Gastroesophageal sphincter (tissue), 4 donors: ENCODE results near the gene DEFB129. TPM values are rescaled to one million over a fixed set of nuclear protein-coding genes. Genes with fewer than 3 reads are reported as not detected.

Experiments used
- ATAC-seq: fragments of 150-250 bp; one replicate; pipeline ENCODE4 v1.9.1; 2016; ENCODE audit warnings: mild to moderate bottlenecking, moderate library complexity
- H3K27ac ChIP-seq, 4 donors: fragments of 200-600 bp; sonication (generic) in 3 of 4; 1 replicate in 3 of 4; 2 replicates in 1 of 4; pipeline ENCODE4 v1.5.1; 2016 to 2019
- H3K27me3 ChIP-seq: fragments of 200-600 bp; sonication (generic); one replicate; pipeline ENCODE4 v1.5.1; 2019
- H3K36me3 ChIP-seq, 2 donors: fragments of 200-600 bp; sonication (generic); one replicate each; pipeline ENCODE4 v1.5.1; 2019; ENCODE audit warnings: control low read depth in 1 of 2
- H3K4me1 ChIP-seq, 3 donors: fragments of 200-600 bp; sonication (generic); 1 replicate in 2 of 3; 2 replicates in 1 of 3; pipeline ENCODE4 v1.5.1; 2016 to 2019; ENCODE audit warnings: control low read depth in 2 of 3
- H3K4me3 ChIP-seq, 2 donors: fragments of 200-600 bp; sonication (generic); one replicate each; pipeline ENCODE4 v1.5.1; 2019; ENCODE audit warnings: mild to moderate bottlenecking in 1 of 2, moderate library complexity in 1 of 2
- H3K9me3 ChIP-seq, 3 donors: fragments of 200-600 bp; sonication (generic); one replicate each; pipeline ENCODE4 v1.5.1; 2017 to 2019; ENCODE audit warnings: control low read depth in 2 of 3
- CTCF ChIP-seq, 4 experiments: fragments of 200-600 bp in 2 of 4; fragments of 450-650 bp in 2 of 4; sonication (generic) in 1 of 4; IDR thresholded peaks; one replicate each; pipeline ENCODE4 v1.5.1; 2017 to 2019; ENCODE audit warnings: antibody characterized with exemption in 4 of 4, mild to moderate bottlenecking in 2 of 4, moderate library complexity in 2 of 4
- EP300 ChIP-seq: sonication (generic); formaldehyde crosslinking; IDR thresholded peaks from one replicate; pipeline ENCODE4 v1.6.1; 2017; ENCODE audit warnings: antibody characterized with exemption, mild to moderate bottlenecking
- POLR2A ChIP-seq, 2 donors: fragments of 450-650 bp; IDR thresholded peaks; one replicate each; pipeline ENCODE4 v1.6.1; 2017; ENCODE audit warnings: antibody characterized with exemption in 2 of 2, mild to moderate bottlenecking in 2 of 2, moderate library complexity in 1 of 2
- POLR2AphosphoS5 ChIP-seq: sonication (generic); formaldehyde crosslinking; IDR thresholded peaks from one replicate; pipeline ENCODE4 v1.6.1; 2017; ENCODE audit warnings: antibody characterized with exemption
- WGBS, 2 donors: methylation state at CpG; one replicate each; pipeline ENCODE4 v1.1.5; 2018; ENCODE audit warnings: low coverage in 1 of 2; 5-methylcytosine and 5-hydroxymethylcytosine counted together
- total RNA-seq, 4 donors: library from RNA; depleted of rRNA; stranded (reverse); fragments of >200 nt; gene quantifications; one replicate each; pipeline ENCODE4 v1.1.0, GENCODE V29; 2016

Gene DEFB129
- total RNA-seq, 4 donors from 2014 or later: not detected

DNA sequence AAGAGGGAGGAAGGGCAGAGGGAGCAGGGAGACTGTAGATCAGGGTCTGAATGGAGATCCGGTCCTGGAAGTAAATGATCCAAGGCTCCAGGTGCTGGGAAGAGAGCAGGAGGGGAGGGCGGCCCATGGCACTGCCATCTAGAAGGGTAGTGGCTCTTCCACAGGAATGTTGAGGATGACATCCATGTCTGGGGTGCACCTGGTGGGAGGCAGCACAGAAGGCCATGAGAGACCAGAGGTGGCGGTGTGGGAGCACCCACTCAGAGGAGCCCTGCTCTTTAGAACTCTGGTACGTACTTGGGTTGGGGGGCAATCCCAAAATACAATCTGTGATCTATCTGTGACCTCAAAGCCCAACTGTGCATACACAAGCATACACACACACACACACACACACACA lies 44.0 kb downstream of the DEFB129 start:
- Histone ChIP-seq H3K27ac (no peak overlapping the region), H3K4me3 (no peak overlapping the region), H3K27me3 (no peaks in the 10 kb centered on the region), H3K36me3 (peaks cover 0 to 14% of the 10 kb centered on the region in 2 donors), H3K4me1 (peaks cover 0 to 12% (median 0%) of the 10 kb centered on the region in 3 donors), H3K9me3 (no peaks in the 10 kb centered on the region)
- no peak for ATAC-seq
- TF ChIP-seq EP300: no peak
- no peak for TF ChIP-seq POLR2A (IDR thresholded peaks at IDR 0.05)
- TF ChIP-seq CTCF (IDR thresholded peaks at IDR 0.05): no peak
- TF ChIP-seq POLR2AphosphoS5: no peak
- WGBS, 2 donors: 92% methylated on average over 3 of the region's 4 CpGs; no CpG with 5 or more reads in 1 of the 2 donors

- H3K27ac ChIP-seq: no peak overlapping the region
- no peaks in the 10 kb centered on the region for H3K27me3 ChIP-seq
- TF ChIP-seq EP300 (no peak), CTCF (IDR thresholded peaks at IDR 0.05) (no peak), POLR2A (IDR thresholded peaks at IDR 0.05) (no peak), POLR2AphosphoS5 (no peak)
- H3K4me1 ChIP-seq: peaks cover 0 to 8% (median 0%) of the 10 kb centered on the region in 3 donors
- ATAC-seq: no peak
- H3K4me3 ChIP-seq: no peak overlapping the region
- no peaks in the 10 kb centered on the region for H3K9me3 ChIP-seq
- peaks cover 0 to 19% of the 10 kb centered on the region in 2 donors for H3K36me3 ChIP-seq
Observed at GRCh38 chr20:271528-271927, 44.5 kb downstream of the DEFB129 start.

DNA sequence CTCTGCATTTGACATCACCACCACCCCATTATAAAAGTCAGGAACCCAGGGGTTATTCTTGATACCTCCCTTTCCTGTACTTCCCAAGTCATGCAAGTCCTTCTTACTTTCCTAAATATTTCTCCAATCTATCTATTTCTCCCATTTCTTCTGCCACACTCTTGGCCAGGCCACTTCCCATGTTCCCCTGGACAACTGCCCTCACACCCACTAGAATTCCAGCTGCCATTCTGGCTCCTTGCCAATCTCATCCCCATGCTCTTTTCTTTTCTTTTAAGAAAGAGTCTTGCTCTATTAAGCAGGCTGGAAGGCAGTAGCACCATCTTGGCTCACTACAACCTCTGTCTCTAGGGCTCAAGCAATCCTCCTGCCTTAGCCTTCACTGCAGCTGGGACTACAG lies 45.7 kb downstream of the DEFB129 start:
- no peak for TF ChIP-seq POLR2AphosphoS5
- no peak for TF ChIP-seq POLR2A (IDR thresholded peaks at IDR 0.05)
- TF ChIP-seq EP300: no peak
- TF ChIP-seq CTCF (IDR thresholded peaks at IDR 0.05): no peak
- no peak for ATAC-seq

DNA sequence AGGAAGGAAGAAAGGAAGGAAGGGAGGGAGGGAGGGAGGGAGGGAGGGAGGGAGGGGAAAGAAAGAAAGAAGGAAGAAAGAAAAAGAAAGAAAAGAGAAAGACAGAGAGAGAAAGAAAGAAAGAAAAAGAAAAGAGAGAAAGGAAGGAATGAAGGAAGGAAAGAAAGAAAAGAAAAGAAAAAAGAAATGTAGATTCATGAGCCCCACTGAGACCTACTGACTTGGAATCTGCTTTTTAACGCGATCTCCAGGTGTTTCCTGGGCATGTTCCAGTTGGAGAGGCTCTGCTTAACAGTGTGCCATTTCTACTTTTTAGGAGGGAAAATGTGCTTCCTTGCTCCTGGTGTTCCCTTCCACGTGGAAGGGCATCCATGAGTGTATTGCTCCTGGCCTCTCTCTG lies 46.8 kb downstream of the DEFB129 start:
- Histone ChIP-seq H3K9me3 (no peaks in the 10 kb centered on the region), H3K4me3 (no peak overlapping the region), H3K27me3 (no peaks in the 10 kb centered on the region), H3K4me1 (no peaks in the 10 kb centered on the region), H3K27ac (no peak overlapping the region), H3K36me3 (peaks cover 0 to 40% of the 10 kb centered on the region in 2 donors)
- no peak for TF ChIP-seq EP300
- TF ChIP-seq CTCF (IDR thresholded peaks at IDR 0.05): no peak
- TF ChIP-seq POLR2AphosphoS5: no peak
- TF ChIP-seq POLR2A (IDR thresholded peaks at IDR 0.05): no peak
- no peak for ATAC-seq
- WGBS, 2 donors: 63 to 81% methylated on average over 3 of the region's 3 CpGs

More for the DNA sequence above, 45.7 kb downstream of the DEFB129 start:
- peaks cover 0 to 31% of the 10 kb centered on the region in 2 donors for H3K36me3 ChIP-seq
- H3K27ac ChIP-seq: no peak overlapping the region
- H3K4me1 ChIP-seq: no peaks in the 10 kb centered on the region
- no peaks in the 10 kb centered on the region for H3K9me3 ChIP-seq
- H3K27me3 ChIP-seq: no peaks in the 10 kb centered on the region
- H3K4me3 ChIP-seq: no peak overlapping the region

DNA sequence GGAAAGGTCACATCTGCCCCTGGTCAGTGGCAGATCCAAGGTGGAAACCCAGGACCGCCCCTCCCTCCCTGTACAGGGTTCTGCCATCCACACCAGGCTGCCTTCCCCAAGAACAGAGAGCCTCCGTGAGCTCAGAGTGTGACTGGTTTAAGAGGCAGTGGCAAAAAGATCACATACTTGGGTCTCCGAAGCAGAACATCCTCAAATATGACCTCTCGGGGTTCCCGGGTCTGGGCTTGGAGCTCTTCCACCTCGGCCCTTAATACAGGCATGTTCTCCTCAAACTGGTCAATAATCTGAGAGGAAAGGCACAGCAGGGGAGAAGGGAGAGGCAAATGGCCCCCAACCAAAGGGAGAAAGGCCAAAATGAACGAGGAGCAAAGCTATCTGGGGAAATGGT lies 48.7 kb downstream of the DEFB129 start:
- WGBS, 2 donors: 83 to 88% methylated on average over 1 to 4 of the region's 7 CpGs
- Histone ChIP-seq H3K4me3 (no peak overlapping the region), H3K9me3 (no peaks in the 10 kb centered on the region), H3K4me1 (no peaks in the 10 kb centered on the region), H3K27ac (no peak overlapping the region), H3K36me3 (peaks cover 0 to 45% of the 10 kb centered on the region in 2 donors), H3K27me3 (no peaks in the 10 kb centered on the region)
- ATAC-seq: no peak
- TF ChIP-seq POLR2A (IDR thresholded peaks at IDR 0.05): no peak
- TF ChIP-seq CTCF (IDR thresholded peaks at IDR 0.05): no peak
